ENCODE measurements around the gene CDC40. TPM values are rescaled to one million over a fixed set of nuclear protein-coding genes. Genes with fewer than 3 reads are reported as not detected.
A peak's percentile ranks its signal among the peaks of the same experiment; 100 is the strongest.
"Not testable (repeated sequence)": the region's sequence is repeated elsewhere in the genome, so short reads cannot be mapped to it uniquely, and the experiment has no call there.

CDC40 gene
- polyA plus RNA-seq, 3 donors = 25.1 to 37.4 (median 30.4) TPM

- DNase-seq = no peak
Observed at GRCh38 chr6:110191477-110191876, 11.2 kb downstream of the CDC40 start.

GRCh38 chr6:110195639-110196038, 15.4 kb downstream of the CDC40 start:
- no peak for DNase-seq

DNA sequence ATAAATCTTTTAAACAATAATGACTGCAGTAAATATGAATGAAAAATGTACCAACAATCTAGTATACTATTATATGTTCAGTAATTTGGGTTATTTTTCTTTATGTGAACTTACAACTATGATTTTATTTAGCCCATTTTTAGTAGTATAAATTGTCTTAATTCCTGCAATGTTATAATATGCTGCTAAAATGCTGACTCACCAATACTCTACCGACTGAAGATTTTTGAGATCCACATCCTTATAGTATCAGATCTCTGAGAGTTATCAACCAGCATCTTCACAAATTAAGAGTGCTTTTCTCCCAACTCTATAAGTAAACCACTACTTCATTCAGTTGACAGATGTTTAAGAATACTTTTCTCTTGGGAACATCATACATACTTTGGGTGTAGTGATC, 16.6 kb downstream of the CDC40 start:
- no peak for DNase-seq

GRCh38 chr6:110198561-110198960, 18.3 kb downstream of the CDC40 start:
- DNase-seq = no peak

DNA sequence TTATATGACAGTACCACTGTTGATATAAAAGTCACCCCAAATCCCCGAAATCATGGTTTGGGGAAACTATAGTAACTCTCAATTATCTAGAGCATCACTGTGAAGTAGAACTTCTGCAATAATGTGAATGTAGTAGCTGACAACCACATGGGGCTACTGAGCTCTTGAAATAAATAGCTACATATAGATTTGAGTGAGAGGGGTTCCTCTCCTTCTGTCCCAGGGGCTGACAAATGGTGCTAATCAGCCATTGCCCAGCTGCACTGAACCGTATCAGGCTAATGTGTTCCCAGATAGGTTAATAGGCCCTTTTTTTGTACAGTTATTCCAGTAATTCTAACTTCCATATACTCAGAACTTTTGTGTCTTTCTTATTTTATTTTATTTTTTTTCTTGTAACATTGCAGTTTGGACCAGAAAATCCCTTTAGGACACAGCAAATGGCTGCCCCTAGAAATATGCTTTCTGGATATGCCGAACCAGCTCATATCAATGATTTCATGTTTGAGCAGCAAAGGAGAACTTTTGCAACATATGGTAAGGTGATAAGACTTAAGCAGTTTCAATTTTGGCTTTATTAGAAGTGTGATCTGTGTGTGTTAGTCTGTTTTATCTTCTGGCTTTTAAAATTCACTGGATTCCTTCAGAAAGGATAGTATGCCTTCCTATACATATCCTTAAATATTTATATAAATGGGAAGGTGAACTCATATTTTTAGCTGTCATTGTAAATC, 21.1 kb downstream of the CDC40 start:
- DNase-seq = no peak

DNA sequence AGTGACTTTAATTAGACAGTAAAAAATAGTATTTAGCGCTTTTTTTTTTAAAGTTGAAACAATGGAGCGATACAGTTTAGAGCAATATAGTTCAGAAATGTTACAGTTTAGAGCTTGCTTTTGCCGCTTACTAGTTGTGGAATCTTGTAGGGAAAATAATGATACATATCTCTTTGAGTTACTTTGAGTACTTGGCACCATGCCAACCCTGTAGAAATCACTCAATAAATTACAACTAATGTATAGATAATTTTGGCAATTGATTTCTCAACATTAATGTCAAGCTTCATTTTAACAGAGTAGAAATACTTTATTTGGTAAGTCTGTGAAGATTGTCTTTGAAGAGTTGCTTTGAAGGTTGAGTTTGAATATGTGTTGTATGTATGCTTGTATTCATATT, 27.4 kb downstream of the CDC40 start:
- no peak for DNase-seq

DNA sequence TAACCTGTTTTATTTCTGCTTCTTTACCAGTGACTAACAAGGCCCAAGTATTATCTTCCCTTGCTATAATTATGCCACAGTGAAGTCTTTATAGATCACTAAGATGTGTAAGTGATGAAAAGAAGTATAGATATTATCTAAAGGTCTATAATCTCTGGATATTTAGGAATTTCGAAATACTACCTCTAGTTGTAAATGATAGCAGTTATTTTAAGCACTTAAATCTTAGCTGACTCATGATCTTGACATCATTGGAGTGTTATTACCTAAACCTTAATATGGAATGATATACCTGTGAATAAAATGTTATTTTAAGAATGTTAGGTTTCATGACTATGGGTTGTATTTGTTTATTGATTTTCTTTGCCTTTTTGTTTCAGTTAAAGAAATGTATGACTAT, 31.5 kb downstream of the CDC40 start:
- DNase-seq = no peak

GRCh38 chr6:110214338-110214737, 34.1 kb downstream of the CDC40 start:
- no peak for DNase-seq

DNA sequence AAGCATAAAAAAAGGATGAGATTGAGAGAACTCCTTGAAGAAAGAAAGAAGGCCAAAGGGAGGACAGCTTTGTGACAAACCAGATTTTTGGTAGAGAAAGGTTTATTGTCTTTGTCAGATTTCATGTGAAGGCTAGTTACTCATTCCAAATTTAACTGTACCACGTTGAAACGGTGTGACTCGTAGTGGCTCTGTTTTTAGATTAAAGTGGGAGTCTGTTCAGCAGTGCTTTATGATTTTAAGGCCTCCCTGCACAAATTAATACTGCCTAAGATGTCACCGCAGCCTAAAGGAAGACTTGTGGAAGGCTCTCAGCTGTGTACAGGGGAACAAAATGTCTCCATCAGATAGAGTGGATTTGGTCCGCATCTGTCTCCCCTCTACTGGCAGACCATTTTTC, 35.9 kb downstream of the CDC40 start:
- no peak for DNase-seq

DNA sequence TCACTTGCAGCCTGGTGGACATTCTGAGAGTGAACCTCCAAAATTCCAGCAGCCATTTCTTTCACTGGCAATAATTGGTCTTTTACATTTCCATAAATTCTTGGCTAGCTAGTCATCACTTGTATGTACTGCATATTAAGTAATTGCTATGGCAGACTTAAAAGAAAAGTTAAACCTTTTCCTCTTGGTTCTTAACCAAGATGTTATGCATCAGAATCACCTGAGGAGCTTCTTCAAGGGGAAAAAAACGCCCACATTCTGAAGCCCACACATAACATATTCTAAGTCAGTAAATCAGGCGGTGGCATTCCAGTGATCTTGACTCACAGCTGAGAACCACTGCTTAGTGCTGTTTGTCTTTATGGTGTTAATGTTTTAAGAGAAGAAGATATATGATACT, 37.0 kb downstream of the CDC40 start:
- no peak for DNase-seq

DNA sequence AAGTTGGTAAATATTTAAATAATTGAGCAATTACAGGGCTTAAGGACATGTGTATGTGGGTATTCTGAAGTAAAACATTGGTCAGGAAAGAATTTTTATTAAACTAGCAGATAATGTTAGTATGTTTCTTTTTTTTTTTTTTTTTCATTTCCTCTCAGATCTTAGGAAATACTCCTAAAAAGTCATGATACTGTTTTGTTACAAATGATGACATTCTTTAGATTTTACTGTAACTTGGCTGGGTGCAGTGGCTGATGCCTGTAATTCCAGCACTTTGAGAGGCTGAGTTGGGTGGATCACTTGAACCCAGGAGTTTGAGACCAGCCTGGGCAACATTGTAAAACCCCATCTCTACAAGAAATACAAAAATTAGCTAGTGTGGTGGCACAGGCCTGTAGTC, 41.5 kb downstream of the CDC40 start:
- no peak for DNase-seq

- no peak for DNase-seq
Observed at GRCh38 chr6:110226261-110226660, 46.0 kb downstream of the CDC40 start.

DNA sequence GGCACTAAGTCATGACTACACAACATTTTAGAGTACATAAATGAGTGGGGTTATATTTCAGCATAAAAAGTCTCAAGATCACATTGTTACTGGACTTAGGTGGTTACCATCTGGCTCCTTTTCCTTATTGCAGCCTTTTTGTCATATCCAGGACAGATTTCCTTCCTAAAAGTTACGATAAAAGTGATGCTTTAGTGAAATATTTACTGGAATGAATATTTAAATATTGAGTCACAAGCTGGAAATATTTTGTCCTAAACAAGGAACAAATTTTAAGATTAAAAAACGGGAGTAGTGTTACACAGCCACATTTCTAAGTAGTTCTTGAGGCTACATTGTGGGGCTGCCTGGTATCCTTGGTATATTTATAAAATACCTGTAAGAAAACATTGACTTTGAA, 52.2 kb downstream of the CDC40 start:
- no peak for DNase-seq

DNA sequence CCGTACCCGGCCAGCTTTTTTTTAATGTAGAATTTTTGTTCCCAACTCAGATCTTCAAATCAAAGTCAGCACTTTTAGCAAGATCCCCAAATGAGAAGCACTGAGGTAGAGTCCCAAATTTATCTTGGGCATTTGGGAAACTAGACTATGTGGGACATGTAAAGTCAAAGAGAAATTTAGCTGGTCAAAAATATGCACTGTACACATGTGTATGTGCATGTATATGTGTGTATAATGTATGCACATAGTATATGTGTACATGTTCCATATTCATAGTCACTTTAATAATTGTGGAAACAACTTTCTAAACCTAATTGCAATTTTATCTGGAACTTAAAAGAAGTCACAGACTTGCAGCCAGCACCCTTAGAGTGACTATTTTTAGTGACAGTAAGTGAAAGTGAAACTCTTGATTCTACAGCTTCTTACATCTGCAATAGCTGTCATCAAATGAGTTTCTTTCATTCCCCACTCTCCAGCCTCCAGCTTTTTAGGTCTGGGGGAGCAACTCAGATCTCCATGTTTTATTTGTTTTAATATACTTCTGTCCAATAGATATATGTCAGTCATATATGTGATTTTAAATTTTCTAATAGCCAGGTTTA, 53.6 kb downstream of the CDC40 start:
- DNase-seq = no peak

DNA sequence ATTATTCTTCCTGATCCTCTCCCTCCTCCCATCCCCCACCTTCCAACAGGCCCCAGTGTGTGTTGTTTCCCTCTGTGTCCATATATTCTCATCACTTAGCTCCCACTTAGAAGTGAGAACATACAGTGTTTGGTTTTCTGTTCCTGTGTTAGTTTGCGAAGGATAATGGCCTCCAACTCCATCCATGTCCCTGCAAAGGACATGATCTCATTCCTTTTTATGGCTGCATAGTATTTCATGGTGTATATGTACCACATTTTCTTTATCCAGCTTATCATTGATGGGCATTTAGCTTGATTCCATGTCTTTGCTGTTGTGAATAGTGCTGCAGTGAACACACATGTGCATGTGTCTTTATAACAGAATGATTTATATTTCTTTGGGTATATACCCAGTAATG, 55.8 kb downstream of the CDC40 start:
- not testable (repeated sequence) for DNase-seq

DNA sequence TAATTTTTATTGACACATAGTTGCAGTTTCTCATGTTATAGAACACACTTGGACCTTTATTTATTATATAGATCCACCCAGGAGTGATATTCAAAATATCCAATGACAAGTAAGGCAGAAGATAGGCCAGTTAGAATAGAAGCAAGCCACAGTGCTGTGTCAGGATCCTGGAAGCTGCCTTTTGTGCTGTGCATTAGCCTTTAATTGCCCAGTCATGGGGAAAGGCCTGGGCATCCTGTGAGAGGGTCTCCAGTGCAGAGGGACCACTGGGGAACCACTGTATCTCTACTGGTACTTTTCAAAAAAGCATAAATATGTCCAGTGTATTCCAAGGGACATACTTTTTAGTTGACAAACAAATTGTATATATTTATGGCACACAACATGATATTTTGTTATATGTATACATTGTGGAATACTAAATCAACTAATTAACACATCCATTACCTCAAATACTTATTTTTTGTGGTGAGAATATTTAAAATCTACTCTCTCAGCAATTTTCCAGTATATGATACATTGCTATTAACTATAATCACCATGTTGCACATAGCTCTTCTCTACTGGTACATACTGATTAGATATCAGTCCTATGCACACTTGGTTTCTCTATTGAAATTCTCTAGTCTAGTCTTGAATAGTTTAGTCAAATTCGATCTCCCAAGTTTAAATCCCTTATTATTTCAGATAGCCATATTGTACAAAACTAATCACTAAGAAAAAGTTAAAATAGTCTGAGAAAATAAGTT, 59.5 kb downstream of the CDC40 start:
- no peak for DNase-seq

- not testable (repeated sequence) for DNase-seq
Observed at GRCh38 chr6:110244621-110245020, 64.4 kb downstream of the CDC40 start.

DNA sequence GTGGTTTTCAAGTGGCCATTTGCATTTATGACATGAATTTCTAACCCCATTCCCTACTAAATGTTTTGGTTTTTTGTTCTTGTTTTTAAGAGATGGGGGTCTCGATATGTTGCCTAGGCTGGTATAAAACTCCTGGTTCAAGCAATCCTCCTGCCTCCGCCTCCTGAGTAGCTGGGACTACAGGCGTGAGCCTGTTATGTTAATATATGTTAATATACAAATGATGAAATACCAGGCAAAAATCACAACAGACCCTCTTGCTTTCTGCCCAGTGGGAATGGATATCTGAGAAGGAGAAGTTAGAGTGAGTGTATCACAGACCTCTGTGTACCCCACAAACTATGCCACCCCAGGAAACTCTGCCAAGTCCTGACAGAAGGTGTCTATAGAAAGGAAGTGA, 66.2 kb downstream of the CDC40 start:
- no peak for DNase-seq

DNA sequence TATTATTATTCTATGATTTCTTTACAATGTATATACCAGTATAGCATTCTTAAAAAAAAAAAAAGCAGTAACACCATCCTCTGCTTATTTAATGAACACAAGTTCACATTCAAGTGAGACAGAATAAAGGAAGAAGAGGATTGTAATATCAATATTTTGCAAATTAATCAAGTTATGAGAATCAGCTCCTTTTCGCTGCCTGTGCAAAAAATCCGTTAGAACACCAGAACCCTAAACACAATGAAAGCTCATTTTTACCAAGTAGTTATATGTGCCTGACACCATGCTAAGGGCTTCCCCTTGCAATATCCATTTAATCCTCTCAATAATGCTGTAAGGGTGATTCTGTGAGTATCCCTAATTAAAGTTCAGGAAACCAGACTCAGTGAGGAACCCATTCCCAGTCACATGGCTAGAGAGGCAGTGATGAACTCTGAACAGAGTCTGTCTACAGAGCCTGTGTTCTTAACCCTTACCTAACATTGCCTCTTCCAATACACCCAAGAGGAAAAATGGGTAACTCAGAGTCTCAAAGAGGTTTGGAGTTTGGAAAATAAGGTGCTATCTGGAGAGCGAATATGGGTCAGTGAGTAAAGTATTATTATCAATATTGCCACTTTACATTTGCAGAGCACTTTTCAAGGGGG, 66.8 kb downstream of the CDC40 start:
- no peak for DNase-seq

DNA sequence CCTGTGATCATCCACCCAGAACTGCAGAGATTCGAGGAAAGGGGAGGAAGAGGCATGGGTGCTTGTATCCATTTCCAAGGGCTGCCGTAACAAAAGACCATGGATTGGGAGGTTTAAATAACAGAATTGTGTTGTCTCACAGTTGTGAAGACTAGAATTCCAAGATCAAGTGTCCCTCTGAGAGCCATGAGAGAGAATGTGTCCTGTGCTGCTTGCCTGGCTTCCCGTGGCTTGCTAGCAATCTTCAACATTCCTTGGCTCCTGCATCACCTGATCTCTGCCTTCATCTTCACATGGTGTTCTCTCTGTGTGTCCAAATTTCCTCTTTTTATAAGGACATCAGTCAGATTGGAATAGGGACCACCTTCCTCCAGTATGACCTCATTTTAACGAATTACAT, 69.8 kb downstream of the CDC40 start:
- no peak for DNase-seq

- no peak for DNase-seq
Observed at GRCh38 chr6:110250838-110251237, 70.6 kb downstream of the CDC40 start.

DNA sequence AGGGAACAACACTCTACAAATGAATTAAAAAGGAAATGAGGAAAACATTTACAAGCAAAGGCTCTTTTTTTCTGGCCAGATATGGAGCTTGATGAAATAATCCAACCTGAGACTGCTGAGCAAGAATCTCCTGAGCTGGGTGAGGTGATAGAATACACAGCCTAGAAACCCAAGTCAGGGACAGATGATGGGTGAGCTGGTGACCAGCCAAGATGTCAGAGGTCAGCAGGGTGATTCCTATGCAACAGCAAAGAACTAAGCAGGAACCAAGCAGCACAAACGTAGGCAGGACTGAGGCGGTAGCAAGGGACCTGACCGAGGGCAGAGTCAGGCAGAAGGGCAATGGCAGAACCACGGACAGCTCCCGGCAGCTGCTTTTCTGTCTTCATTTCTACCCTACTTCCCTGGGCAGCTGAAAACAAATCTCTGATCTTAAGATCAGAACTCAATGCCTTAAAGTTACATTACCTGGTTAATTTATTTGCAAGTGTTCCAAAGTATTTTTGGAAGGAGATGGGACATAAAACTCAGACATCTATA, 75.1 kb downstream of the CDC40 start:
- DNase-seq = peak; percentile 42

All from renal pelvis (tissue), 4 donors.